ENCODE data around the gene POLR3A.
"Not testable (repeated sequence)": the region's sequence is repeated elsewhere in the genome, so short reads cannot be mapped to it uniquely, and the experiment has no call there.

The POLR3A gene

GRCh38 chr10:78015546-78015945, 13.8 kb downstream of the POLR3A start:
- no peak for DNase-seq

GRCh38 chr10:78013564-78013963, 15.8 kb downstream of the POLR3A start:
- no peak for DNase-seq

- no peak for DNase-seq
Observed at GRCh38 chr10:78011065-78011464, 18.2 kb downstream of the POLR3A start.

- DNase-seq: no peak
Observed at GRCh38 chr10:78010278-78010677, 19.0 kb downstream of the POLR3A start.

- DNase-seq: no peak
Observed at GRCh38 chr10:78009662-78010061, 19.7 kb downstream of the POLR3A start.

GRCh38 chr10:78007172-78007571, 22.1 kb downstream of the POLR3A start:
- DNase-seq: no peak

GRCh38 chr10:78004215-78005026, 24.9 kb downstream of the POLR3A start:
- DNase-seq: no peak

- DNase-seq: no peak
Observed at GRCh38 chr10:78002541-78003288, 26.6 kb downstream of the POLR3A start.

GRCh38 chr10:78000956-78001472, 28.3 kb downstream of the POLR3A start:
- DNase-seq: no peak

GRCh38 chr10:78000206-78000605, 29.1 kb downstream of the POLR3A start:
- no peak for DNase-seq

- not testable (repeated sequence) for DNase-seq
Observed at GRCh38 chr10:77998780-77999179, 30.5 kb downstream of the POLR3A start.

- DNase-seq: no peak
Observed at GRCh38 chr10:77993620-77994019, 35.7 kb downstream of the POLR3A start.

- DNase-seq: no peak
Observed at GRCh38 chr10:77989081-77989724, 40.1 kb downstream of the POLR3A start.

- DNase-seq: no peak
Observed at GRCh38 chr10:77987671-77988255, 41.6 kb downstream of the POLR3A start.

- no peak for DNase-seq
Observed at GRCh38 chr10:77984986-77985385, 44.3 kb downstream of the POLR3A start.

GRCh38 chr10:77983384-77984341, 45.7 kb downstream of the POLR3A start:
- DNase-seq: no peak

GRCh38 chr10:77981281-77981680, 48.0 kb downstream of the POLR3A start:
- no peak for DNase-seq

- DNase-seq: no peak
Observed at GRCh38 chr10:77979221-77979620, 50.1 kb downstream of the POLR3A start.

- no peak for DNase-seq
Observed at GRCh38 chr10:77978360-77978759, 51.0 kb downstream of the POLR3A start.

GRCh38 chr10:77977934-77978333, 51.4 kb downstream of the POLR3A start:
- DNase-seq: no peak

- no peak for DNase-seq
Observed at GRCh38 chr10:77977016-77977415, 52.3 kb downstream of the POLR3A start.
